Posterior vena cava (tissue), 2 donors: ENCODE measurements around the gene PSMA7. TPM values are rescaled to one million over a fixed set of nuclear protein-coding genes. Genes with fewer than 3 reads are reported as not detected.
"Not testable (repeated sequence)": the region's sequence is repeated elsewhere in the genome, so short reads cannot be mapped to it uniquely, and the experiment has no call there.

ENCODE experiments used
- DNase-seq: peaks from one replicate; pipeline ENCODE4 v3.0.0-alpha.2; 2020; ENCODE audit warnings: low spot score
- intact Hi-C, 2 donors: fragments of 100-400 bp; cut with DNase I; formaldehyde crosslinking; loops; one replicate each; pipeline versions ENCODE4 v1.14.1 to v1.14.2; 2022 to 2023
- total RNA-seq, 2 donors: library from RNA; stranded (reverse); fragmentation: NEBNext Ultra II Directional; extraction: Animal tissue kit (Norgen Biotek cat#: 25700); gene quantifications; one replicate each; pipeline ENCODE4 v1.2.1, GENCODE V29; 2021
- donor health status: DM: yes; HTN: yes; CAD: no.
- donor health status: DM: yes; HTN: yes; CAD: no.

The PSMA7 gene
- total RNA-seq, 2 donors from 2014 or later = 179 to 194 TPM

DNA sequence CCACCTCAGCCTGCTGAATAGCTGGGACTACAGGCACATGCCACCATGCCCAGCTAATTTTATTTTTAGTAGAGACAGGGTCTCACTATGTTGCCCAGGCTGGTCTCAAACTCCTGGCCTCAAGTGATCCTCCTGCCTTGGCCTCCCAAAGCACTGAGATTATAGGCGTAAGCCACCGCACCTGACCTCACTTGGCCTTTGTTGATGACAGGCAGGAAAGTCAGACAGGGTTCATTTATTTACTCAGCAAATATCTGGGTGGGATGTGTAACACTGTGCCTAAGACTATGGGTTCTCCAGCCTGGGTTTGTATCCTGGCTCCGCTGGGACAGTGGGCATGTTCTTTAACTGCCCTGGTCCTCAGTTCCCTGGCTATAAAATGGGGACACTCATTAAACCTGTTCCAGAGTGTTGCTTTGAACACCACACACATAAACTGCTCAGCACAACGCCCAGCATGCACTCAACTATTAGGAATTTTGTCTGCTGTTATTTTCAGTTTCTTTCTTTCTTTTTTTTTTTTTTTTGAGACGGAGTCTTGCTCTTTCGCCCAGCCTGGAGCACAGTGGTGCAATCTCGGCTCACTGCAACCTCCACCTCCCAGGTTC lies 27.3 kb downstream of the PSMA7 start:
- intact Hi-C loops, DNase-seq: not testable (repeated sequence)

DNA sequence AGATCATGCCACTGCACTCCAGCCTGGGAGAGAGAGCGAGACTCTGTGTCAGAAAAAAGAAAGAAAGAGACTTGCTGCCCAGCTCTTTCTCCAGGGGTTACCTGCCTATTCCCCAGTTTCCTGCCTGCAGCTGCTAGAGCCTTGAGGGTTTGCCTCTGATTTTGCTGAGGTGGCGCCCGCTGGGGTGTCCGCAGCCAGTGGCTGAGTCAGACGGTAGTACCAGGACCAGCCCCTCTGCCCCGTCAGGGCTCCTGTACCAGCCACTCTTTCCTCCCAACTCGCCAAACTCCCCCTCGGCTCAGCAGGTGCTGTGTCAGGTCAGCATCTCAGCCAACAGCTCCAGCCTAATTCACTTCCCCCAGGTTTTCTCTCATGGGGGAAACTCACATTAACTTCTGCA lies 28.3 kb downstream of the PSMA7 start:
- no peak for DNase-seq
- intact Hi-C loops = no loop called here

DNA sequence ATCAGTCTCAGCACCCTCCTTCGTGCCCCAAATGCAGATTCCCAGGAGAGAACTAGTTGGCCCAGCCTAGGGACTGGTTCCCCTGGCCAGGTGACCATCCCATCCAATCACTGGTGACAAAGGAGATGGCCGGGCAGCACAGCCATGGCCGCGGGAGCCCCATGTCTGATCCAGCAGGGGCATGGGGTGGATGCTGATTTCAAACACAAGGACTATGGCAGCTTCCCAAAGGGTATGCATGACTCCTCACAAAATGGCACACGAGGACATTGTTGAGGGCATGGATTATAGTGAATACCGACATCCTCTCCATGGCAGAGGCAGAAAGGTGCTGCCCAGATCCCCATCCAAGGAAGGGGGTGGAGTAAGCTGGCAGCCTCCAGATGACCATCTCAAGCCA lies 30.8 kb downstream of the PSMA7 start:
- intact Hi-C loops = no loop called here
- no peak for DNase-seq

DNA sequence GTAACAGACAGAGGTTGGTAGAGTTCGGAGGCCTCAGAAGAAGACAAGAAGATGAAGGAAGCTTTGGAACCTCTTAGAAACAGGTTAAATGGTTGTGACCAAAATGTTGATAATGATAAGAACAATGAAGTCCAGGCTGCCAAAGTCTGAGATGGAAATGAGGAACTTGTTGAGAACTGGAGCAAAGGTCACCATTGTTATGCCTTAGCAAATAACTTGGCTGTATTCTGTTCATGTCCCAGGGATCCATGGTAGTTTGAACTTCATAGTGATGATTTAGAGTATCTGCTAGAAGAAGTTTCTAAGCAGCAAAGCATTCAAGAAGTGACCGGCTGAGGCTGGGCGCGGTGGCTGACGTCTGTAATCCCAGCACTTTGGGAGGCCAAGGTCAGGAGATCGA lies 32.0 kb downstream of the PSMA7 start:
- no peak for DNase-seq
- intact Hi-C loops = no loop called here

DNA sequence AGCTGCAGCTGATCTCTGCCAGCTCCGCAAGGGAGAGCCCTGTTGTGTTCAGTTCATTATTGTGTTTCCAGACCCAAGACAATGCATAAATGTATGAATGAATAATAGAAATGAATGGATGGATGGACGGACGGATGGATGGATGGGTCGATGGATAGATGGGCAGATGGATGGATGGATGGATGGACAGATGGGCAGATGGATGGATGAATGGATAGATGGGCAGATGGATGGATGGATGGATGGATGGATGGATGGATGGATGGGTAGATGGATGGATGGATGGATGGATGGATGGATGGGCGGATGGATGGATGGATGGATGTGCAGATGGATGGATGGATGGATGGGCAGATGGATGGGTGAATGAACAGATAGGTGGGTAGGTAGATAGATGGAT lies 37.6 kb downstream of the PSMA7 start:
- intact Hi-C loops = no loop called here

DNA sequence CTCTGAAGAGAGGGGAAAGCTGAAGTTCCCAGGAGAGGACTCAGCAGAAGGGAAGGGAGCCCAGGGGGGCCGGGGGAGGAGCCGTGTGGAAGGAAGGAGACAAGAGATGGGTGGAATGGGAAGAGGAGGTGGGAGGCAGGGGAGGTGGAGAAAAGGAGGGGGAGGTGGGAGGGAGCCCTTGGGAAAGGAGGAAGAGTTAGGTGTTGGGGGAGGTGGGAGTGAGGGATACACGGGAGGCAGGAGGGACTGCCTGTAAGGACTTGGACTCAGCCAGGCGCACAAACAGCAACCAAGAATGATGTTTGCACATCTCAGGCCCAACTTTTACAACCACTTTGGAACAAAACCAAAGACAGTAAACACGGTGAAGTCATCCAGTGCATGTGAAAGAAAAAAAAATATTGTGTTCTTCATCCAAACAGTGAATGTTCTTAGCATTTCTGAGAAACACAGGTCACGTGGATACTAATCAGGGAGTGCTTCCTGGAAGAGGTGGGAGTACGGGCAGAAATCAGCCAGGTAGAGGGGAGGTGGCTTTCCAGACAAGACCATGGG lies 38.3 kb downstream of the PSMA7 start:
- intact Hi-C loops = no loop called here
- DNase-seq = no peak

More for the DNA sequence above, 37.6 kb downstream of the PSMA7 start:
- no peak for DNase-seq

DNA sequence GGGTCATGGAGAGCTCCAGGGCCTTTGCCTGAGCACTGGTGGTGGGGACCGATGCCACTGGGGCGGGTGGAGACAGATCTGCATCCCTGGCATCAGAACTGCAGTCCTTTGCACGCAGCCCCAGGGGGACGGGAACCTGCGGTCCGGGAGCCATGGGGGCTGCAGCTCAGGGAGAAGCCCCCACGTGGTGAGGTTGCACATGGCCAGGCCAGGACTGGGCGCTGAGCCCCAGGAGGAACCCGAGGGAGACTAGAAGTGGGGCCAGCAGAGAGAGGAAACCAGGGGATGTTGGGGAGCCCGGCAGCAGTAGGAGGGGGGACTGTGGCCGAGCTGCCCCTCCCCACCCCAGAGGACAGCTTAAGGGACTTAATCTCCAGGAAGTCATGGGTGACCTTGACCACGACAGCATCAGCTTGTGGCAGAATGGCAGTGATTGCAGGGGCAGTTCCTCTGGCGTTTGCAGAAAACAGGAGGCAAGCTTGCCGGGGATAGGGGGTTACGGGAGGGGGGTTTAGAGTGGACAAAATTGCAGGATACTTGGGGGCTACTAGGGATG lies 38.9 kb downstream of the PSMA7 start:
- no peak for DNase-seq
- intact Hi-C loops = no loop called here

DNA sequence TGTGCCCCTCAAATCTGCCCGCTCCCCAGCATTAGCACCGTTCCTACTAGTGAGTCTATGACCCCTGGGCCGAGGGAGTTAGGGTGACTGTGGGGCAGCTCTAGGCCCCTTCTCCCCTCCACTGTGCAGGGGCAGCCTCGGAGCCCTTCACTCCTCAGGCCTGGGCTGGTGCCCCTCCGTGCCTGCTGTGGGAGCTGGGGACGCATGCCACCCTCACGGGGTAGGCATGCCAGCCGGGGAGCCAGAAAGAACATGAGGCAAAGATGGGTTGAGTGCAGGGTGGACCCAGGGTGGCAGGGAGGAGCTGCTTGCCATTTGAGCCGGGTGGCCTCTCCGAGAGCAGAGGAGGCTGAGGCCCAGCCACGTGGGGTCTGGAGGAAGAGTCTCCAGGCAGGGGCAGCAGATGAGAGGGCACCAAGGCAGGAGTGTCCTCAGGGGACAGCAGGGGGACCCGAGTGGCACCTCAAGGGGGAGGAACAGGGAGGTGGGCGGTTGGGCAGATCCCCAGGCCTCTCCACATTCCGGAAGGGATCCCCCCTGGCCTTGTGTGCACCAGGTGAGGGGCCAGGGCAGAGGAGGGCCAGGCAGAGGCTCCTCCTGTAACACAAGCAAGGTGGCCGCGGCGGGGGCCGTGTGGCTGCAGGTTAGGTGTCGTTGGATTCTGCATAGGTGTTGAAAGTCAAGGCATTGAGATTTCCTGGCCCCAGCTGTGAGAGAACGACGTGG lies 39.5 kb downstream of the PSMA7 start:
- intact Hi-C loops = no loop called here
- DNase-seq = no peak

DNA sequence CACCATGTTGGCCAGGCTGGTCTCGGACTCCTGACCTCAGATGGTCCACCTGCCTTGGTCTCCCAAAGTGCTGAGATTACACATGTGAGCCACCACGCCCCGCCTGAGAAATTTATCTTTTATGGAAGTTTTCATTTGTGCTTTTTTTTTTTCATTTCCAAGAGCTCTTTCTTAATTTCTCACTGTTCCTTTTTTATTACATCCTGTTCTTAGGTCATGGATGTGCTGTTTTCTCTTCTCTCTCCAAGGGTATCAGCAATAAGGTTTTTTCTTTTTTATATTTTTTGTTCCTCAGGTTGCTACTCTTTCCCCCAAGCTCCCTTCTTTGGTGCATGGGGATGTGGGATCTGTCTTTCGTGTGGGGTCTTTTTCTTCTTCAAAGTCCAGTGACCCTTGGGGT lies 42.1 kb downstream of the PSMA7 start:
- no peak for DNase-seq
- intact Hi-C loops = no loop called here

DNA sequence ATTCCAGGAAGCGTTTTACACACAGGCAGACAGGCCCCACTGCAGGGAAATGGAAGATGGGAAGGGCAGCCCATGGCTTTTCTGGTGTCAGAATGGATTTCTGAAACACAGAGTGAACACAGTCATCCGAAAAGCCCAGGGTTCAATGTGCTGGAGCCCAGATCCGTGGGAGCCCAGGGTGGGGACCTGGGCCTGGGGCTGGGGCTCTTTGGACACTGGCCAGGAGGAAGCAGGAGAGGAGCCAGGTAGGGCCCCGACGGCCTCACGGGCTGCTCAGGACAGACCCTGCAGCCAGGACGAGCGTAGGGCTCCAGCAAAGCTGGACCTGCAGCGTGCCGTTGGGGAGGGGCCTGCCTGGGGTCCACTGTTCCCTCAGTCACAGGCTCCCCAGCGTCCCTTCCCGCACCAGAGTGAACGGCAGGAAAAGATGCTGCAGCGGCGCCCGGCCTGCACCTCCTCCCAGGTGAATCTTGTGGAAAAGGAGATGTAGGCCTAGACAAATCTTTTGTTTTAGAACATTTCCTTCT lies 45.2 kb downstream of the PSMA7 start:
- intact Hi-C loops = no loop called here
- no peak for DNase-seq

DNA sequence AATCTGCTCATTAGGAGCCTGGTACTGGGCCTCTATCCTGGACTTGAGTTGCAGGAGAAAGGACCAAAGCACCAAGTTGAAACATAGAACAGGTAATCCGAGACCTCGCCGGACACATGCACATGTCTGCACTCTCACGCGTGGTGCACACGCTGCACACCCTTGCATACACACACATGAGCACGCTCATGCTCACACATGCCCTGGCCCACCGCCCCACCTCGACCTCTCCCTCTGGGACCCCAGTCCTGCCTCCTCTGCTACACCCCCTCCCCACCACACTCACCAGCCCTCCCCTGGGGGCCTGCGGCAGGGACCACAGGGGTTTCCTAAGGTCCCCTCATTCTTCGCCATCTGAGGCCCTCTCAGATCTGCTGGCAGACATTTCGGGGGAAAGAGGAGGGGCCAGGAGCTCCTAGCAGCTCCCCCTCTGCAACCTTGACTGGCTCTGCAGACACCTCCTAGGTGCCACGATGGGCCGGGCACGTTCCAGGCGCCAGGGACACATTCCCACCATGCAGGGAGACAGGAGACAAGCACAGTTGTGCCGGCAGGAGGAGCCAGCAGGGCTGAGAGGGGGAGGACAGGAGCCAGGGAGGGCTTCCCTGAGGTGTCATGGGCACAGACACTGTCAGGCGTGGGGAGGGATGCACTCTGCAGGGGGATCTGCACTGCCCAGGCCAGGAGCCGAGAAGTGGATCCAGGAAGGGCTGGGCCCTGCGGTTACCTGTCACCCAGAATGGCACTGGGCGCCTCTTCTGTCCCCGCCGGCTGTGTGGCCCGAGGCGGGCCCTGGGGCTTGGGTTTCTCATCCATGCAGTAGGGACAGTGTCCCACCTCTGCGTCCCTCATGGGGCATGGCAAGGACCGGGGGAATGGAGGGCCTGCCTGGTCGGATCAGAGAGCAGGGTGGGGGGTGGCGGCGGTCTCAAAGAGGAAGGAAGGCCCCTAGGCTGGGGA lies 46.5 kb downstream of the PSMA7 start:
- no peak for DNase-seq
- intact Hi-C loops = no loop called here

DNA sequence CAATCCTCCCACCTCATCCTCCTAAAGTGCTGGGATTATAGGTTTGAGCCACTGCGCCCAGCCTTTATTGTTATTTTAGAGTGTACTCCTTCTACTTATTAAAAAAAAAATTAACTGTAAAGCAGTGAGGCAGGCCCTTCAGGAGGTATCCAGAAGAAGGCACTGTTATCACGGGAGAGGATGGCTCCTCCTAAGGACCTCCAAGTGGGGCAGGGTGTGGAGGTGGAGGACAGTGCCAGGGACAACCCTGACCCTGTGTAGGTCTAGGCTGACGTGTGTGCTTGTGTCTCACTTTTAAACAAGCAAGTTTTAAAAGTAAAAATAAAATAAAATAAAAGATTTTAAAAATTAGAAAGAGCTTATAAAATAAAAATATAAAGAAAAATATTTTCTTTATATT lies 53.8 kb downstream of the PSMA7 start:
- intact Hi-C loops = no loop called here
- no peak for DNase-seq

DNA sequence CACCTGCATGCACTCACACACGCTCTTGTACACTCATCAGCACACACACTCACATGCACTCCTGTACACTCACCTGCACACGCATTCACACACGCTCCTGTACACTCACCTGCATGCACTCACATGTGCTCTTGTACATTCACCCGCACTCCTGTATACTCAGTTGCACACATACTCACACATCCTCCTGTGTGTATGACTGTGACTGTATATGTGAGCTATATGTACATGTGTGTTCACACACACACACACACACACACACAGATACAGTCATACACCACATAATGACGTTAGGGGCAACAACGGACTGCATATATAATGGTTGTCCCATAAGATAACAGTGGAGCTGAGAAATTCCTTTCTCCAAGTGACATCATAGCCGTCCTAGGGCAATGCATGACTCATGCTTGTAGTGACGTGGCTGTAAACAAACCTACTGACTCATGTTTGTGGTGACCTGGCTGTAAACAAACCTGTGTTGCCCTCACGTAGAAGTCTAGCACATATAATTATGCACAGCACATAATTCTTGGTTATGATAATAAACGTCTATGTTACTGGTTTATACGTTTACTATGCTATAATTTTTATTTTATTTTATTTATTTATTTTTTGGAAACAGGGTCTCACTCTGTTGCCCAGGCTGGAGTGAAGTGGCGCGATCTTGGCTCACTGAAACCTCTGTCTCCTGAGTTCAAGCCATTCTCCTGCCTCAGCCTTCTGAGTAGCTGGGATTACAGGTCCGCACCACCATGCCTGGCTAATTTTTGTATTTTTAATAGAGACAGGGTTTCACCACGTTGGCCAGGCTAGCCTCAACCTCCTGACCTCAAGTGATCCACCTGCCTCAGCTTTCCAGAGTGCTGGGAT lies 54.7 kb downstream of the PSMA7 start:
- DNase-seq = no peak
- intact Hi-C loops = no loop called here

DNA sequence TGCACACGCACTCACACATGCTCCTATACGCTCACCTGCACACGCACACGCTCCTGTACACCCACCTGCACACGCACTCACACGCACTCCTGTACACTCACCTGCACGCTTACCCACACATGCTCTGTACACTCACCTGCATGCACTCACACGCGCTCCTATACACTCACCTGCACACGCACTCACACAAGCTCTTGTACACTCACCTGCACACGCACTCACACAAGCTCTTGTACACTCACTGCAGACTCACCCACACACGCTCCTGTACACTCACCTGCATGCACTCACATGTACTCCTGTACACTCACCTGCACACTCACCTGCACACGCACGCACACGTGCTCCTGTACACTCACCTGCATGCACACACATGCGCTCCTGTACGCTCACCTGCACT lies 55.6 kb downstream of the PSMA7 start:
- intact Hi-C loops = no loop called here
- DNase-seq = no peak

DNA sequence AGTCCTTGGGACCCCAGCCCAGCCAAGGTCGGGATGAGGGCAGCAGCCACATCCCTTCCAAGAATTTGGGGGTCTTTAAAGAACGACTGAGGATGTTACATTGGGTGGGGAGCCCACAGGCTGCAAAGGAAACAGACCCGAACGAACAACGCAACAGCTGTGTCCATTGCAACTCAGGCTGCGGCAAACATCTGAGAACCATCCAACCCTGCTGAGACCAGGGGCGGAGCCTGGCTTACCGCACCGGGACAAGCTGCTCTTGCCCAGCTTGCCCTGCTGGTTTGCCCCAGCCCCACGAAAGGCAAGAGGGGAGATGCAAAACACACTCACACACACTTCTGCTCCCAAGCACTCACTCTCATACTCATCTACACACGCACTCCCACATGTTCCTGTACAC lies 56.0 kb downstream of the PSMA7 start:
- no peak for DNase-seq
- intact Hi-C loops = no loop called here
